ENCODE measurements around the gene UNC5A. TPM values are rescaled to one million over a fixed set of nuclear protein-coding genes. Genes with fewer than 3 reads are reported as not detected.

UNC5A gene
- total RNA-seq, 1 experiment from 2014 or later = 0.06 TPM

DNA sequence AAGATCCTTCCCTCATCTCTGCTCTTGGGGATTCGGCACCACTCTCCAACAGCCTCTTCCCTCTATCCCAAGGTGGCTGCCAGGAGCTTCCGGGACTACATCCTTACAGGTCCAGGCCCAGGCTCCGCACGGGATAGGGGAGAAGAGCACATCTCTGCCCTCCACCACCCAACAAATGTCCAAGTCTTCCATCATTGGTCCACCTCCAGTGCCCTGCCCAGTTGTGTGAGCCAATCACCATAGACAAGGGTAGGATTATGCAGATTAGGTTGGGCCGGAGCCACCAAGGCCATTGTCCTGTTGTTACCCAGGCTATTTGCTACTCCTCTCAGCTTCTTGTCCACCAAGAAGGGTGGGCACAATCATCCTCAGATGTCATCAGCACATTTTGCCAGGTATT lies 9.1 kb downstream of the UNC5A start:
- DNase-seq (ENCODE audit: low read depth) = no peak

DNA sequence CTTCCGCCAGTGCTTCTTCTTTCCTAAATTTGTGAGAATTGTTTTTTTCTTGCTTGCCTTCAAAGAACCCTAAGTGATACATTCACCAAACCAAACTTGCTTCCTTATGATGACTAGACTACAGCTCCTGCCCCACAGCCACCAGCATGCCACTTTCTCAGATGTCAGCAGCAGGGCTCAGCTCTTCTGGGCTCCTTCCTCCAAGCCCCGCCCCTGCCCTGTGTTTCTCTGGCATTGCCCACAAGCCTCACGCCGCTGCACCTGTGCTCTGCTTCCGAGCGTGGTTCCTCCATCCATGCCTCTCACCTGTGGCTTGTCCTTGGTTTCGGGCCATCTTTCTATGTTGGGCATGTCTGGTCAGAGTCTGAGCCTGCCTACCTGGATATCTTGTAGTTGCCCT lies 10.6 kb downstream of the UNC5A start:
- no peak for DNase-seq (ENCODE audit: low read depth)

GRCh38 chr5:176821441-176821840 lies 11.1 kb downstream of the UNC5A start:
- DNase-seq (ENCODE audit: low read depth) = no peak

DNA sequence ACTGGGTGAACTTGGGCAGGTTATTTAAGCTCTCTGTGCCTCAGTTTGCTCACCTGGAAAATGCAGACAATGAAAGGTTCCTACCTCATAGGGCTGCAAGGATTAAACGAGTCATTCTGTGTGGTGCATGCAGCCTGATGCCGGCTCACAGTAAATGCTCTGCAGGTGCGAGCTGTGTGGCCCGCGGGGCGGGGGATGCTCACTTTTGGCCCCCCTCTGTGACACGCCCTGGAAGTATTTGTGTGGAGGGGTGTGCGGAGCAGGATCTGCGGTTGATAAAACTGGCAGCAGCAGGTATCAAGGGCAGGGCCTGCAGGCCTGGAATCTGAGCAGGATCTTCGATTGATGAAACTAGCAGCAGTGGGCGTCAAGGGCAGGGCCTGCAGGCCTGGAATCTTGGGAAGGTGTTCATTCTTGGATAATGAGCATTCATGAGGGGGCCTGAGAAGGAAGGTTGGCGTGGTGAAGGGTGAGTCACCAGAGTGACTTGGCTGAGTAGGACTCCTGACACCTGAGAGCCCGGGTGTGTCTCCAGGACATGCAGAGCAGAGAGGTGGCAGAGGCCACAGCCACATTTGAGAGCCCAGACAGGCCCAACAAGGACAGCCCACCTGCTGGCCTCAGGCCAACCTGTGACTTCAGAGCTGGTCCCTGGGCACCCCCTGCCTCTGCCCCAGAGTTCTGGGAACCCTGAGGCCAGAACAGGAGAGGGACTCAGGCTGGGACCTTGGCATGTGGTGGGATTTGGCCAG lies 11.9 kb downstream of the UNC5A start:
- DNase-seq (ENCODE audit: low read depth) = no peak

DNA sequence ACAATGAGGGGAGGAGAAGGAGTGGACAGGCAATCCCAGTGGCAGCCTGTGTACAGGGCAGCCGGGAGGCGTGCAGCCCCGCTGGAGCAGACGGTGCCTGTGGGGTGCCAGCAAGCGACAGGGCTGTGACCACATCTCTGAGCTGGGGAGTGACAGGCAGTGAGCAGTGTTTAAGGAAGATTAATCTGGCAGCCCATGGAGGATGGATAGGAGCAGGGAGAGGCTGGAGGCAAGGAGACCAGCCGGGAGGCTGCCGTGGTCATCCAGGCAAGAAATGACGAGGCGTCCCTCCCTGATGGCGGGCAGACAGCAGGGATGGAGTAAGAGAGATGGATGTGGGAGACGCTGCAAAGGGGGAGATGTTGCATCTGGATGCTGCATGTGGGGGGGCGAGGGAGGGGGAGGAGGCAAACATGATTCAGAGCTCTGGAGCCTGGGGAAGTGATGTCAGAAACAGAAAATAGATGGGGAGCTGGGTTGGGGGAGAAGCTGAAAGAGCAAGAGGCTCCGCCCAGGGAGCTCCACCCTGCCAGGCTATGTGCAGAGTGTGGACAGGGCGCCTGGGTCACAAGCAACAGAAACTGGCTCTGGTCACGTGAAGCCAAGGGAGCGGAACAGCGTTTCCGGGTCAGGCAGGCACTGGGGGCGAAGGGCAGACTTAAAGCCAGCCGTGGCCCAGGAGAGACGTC lies 12.6 kb downstream of the UNC5A start:
- no peak for DNase-seq (ENCODE audit: low read depth)

DNA sequence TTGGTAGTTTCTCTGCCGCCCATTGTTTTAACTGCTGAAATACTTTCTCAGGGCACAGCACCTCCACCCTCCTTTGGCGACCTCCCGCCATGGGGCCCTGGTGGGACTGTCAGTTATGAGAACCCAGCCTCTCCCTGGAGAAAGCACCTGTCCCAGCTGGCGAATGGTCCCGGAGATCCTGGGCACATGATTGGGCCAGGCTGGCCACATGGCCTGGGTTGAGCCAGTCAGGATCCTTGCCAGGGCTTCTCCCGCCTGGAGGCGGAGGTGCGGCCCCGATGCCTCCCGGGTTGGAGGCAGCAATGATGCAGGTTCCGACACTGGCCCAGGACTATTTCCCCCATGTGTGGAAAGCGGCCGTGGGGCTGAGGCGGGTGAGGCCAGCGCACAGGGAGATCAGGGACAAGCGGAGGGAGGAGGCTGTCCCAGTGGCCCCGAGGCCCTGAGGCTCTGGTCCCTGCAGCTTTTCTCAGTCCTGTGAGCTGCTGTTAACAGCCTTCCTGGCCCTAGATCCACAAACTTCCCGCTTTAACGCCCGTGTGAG lies 13.6 kb downstream of the UNC5A start:
- no peak for DNase-seq (ENCODE audit: low read depth)

DNA sequence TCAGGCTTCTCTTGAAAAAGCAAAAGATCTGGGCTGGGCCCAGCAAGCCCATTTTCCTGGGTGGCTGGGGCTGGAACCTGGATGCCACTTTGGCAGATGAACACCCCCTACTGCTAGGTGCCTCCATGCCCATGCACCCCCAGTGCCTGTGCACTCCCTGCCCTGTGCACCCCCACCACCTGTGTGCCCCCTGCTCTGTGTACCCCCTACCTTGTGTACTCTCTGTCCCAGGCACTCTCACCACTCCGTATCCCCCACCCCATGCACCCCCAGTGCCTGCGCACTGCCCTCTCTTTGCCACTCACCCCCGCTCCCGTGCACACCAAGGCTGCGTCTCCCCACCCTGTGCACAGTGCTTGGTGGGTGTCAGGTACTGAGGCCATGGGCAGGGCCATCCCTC lies 14.2 kb downstream of the UNC5A start:
- no peak for DNase-seq (ENCODE audit: low read depth)

GRCh38 chr5:176825234-176825633 lies 14.9 kb downstream of the UNC5A start:
- no peak for DNase-seq (ENCODE audit: low read depth)

DNA sequence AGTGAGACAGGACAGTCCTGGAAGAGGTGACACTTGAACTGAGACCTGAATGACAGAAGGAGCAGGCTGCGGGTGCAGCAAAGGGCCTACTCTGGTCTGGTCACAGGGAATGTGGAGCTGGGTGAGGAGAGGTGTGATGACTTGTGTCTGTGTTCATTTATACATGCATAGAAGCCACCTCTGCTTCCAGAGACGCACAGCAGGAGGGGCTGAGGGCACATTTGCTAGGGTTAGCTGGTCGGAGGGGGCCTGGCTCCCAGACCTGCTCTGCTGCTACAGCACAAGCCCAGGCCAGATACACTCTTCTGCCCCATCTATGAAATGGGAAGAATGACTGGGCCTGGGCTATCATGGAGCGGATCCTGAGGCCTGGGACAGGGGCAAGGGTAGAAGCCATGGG lies 15.6 kb downstream of the UNC5A start:
- DNase-seq (ENCODE audit: low read depth) = no peak

- no peak for DNase-seq (ENCODE audit: low read depth)
These were observed 17.5 kb downstream of the UNC5A start for GRCh38 chr5:176827736-176828414.

DNA sequence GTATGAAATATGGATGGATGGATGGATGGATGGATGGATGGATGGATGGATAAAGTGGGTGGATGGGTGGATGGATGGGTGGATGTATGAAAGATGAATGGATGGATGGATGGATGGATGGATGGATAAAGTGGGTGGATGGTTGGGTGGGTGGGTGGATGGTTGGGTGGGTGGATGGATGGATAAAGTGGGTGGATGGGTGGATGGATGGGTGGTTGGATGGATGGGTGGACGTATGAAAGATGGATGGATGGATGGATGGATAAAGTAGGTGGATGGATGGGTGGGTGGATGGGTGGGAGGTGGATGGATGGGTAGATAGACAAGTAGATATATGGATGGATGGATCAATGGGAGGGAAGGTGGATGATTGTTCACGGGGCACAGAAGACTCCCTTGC lies 19.0 kb downstream of the UNC5A start:
- no peak for DNase-seq (ENCODE audit: low read depth)

GRCh38 chr5:176830422-176830994 lies 20.1 kb downstream of the UNC5A start:
- DNase-seq (ENCODE audit: low read depth) = no peak

DNA sequence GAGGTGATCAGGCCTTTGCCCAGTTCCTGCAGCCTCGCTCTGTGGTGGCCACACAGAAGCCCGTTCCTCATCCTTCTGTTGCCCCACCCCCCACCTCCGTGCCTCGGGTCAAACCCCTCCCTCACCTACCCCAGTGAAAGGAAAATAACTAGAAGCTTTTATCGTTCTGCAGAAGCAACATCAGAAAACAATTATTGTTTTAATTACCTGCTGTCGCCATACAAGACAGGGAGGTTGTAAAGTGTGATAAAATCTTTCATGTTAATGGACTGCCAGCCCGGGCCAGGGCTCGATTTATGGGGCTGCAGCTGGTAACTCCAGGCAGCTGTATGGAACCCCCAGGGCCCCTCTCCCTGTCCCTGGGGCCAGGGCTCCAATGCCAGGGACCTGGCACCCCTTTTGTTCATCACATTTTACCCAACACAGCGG lies 20.6 kb downstream of the UNC5A start:
- DNase-seq (ENCODE audit: low read depth) = no peak

DNA sequence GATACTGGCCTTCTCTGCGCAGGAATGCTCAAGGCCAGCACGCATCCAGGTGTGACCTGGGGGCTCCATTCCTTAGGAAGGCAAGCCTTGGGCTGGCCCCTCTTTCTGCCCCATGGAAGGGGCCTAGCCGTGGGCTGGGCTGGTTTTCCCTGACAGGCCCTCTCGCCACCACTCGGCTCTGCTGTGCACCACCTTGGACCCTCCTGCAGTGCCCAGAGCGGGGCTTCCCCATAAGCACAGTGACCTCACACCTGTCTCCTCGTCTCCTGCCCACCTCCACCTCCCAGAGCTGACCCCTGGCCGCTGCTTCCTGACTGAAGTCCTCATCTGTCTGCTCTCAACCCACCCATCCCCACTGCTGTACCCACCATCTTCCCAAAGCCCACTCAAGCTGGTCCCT lies 21.1 kb downstream of the UNC5A start:
- DNase-seq (ENCODE audit: low read depth) = no peak

- no peak for DNase-seq (ENCODE audit: low read depth)
These were observed 21.8 kb downstream of the UNC5A start for GRCh38 chr5:176832162-176832561.

GRCh38 chr5:176833286-176833685 lies 22.9 kb downstream of the UNC5A start:
- no peak for DNase-seq (ENCODE audit: low read depth)

GRCh38 chr5:176835918-176836317 lies 25.6 kb downstream of the UNC5A start:
- no peak for DNase-seq (ENCODE audit: low read depth)

GRCh38 chr5:176836811-176837706 lies 26.7 kb downstream of the UNC5A start:
- no peak for DNase-seq (ENCODE audit: low read depth)

DNA sequence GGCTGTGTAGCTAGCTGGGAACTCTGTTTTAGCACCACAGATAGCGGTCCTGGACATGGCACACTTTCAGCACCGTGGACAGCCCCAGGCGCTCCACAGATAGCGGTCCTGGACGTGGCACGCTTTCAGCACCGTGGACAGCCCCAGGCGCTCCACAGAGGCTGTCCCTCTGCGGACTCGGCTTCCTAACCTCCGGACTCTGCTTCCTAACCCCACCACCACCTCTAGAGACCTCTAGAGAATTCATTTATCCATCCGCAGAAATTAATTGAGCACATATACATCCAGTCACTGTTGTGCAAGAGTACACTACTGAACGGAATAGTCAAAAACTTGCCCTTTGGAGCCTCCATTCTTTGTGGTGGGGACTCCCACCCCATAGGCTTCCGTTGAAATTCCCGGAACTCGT lies 27.4 kb downstream of the UNC5A start:
- peak; percentile 76 for DNase-seq (ENCODE audit: low read depth)

DNA sequence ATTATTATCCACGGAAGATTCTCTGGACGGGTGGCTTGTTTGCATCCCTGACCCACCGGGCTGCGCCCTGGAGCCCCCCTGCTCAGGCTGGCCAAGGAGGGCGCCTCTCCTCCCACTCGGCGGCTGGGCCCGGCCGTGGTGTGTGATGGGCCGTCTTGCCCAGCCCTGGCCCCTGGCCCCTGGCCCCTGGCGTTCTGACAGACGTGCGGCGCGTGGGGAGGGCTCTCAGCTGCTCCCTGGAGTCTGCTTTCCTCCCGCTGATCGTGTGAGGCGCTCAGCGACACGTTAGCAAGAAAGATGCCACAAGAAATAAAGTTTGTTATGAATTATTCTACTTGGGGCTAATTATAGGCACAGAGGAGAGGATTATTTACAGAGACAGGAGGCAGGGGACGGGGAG lies 33.3 kb downstream of the UNC5A start:
- DNase-seq (ENCODE audit: low read depth) = no peak

DNA sequence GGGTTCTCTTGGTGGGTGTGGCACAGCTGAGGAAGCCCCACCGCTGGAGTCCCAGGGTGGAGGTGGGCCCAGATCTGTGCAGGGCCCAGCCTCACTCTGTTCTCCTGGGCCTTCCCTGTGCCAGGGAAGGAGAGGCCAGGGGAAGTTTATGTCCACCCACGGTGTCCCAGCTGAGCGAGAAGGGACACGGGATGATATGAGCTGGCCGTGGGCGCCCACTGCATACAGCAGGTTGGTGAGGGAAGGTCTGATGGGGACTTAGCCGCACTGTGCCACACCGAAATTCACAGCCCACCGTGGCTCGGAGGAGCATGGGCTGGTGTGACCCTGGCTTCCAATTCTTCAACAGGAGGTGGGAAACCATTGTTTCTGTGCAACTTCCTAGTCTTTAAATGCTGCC lies 33.9 kb downstream of the UNC5A start:
- DNase-seq (ENCODE audit: low read depth) = no peak
